K562 (cell line): ENCODE data around the gene PGGHG. TPM values are rescaled to one million over a fixed set of nuclear protein-coding genes. Genes with fewer than 3 reads are reported as not detected.
A peak's percentile ranks its signal among the peaks of the same experiment; 100 is the strongest.

Experiments
- ATAC-seq: fragments of 200-7000 bp; cut with Tn5 transposase; 3 replicates; pipeline ENCODE4 v1.9.1; 2020; ENCODE audit warnings: moderate library complexity
- BruUV-seq: library from RNA; stranded (reverse); fragments of 400-500 nt; replicated peaks from 2 replicates; lab custom pipeline; 2021; lab: Mats Ljungman, UMichigan
- CTCF ChIA-PET: fragments of 300-600 bp; formaldehyde crosslinking; extraction: SDS; loops from one replicate; lab custom pipeline; 2021; ENCODE audit warnings: low intra/inter-chr PET ratio; lab: Yijun Ruan, JAX
- POLR2A ChIA-PET: fragments of 300-600, 350-650 bp; sonication (Branson Sonifier 250); formaldehyde crosslinking; extraction: SDS; loops from one replicate; lab custom pipeline; 2021; ENCODE audit warnings: antibody characterized with exemption, inconsistent platforms; lab: Yijun Ruan, JAX
- DNase-seq, 4 experiments: peaks; one replicate each; pipeline versions ENCODE4 v3.0.0 to v3.0.0-alpha.2; 2011 to 2018; ENCODE audit warnings: low spot score in 3 of 4, mixed read lengths in 3 of 4; ENCODE audit errors: extremely low read depth in 1 of 4
- FAIRE-seq: peaks from 2 replicates; lab custom pipeline; 2011; peaks lifted over from hg19 to GRCh38; lab: Jason Lieb, UNC
- H2AFZ ChIP-seq: 2 replicates; pipeline ENCODE4 v1.6.0; 2011; ENCODE audit warnings: low read depth, low read length, control low read depth, inconsistent platforms
- H3K27ac ChIP-seq: fragments of 200-600 bp; 3 replicates; pipeline ENCODE4 v1.8.0; 2011; ENCODE audit warnings: low read depth, mild to moderate bottlenecking, control low read depth, inconsistent platforms, low read length, moderate library complexity, mixed read lengths; ENCODE audit errors: extremely low read depth
- H3K27me3 ChIP-seq, 2 experiments: fragments of 300-600 bp in 1 of 2; 2 replicates in 1 of 2; 3 replicates in 1 of 2; pipeline versions ENCODE4 v1.6.0 to v1.8.0; 2011; ENCODE audit warnings: inconsistent platforms in 2 of 2, low read length in 2 of 2, mild to moderate bottlenecking in 1 of 2, mixed read lengths in 1 of 2, moderate library complexity in 1 of 2; ENCODE audit not compliant: control insufficient read depth in 2 of 2, insufficient read depth in 2 of 2
- H3K36me3 ChIP-seq: fragments of 300-600 bp; 3 replicates; pipeline ENCODE4 v1.8.0; 2011; ENCODE audit warnings: mild to moderate bottlenecking, low read length, inconsistent platforms; ENCODE audit not compliant: control insufficient read depth, insufficient read depth
- H3K4me1 ChIP-seq, 2 experiments: fragments of 200-600 bp in 1 of 2; replicated peaks in 1 of 2; 2 replicates in 1 of 2; 3 replicates in 1 of 2; pipeline versions ENCODE4 v1.5.1 to v1.8.0; 2011; ENCODE audit warnings: inconsistent platforms in 2 of 2, low read length in 2 of 2, mild to moderate bottlenecking in 1 of 2, mixed read lengths in 1 of 2, moderate library complexity in 1 of 2; ENCODE audit not compliant: control insufficient read depth in 2 of 2, insufficient read depth in 2 of 2
- H3K4me2 ChIP-seq: 2 replicates; pipeline ENCODE4 v1.6.1; 2011; ENCODE audit warnings: low read length, control low read depth, inconsistent platforms, mixed read lengths; ENCODE audit not compliant: insufficient read depth
- H3K4me3 ChIP-seq: fragments of 200-600 bp; sonication (generic), shearing (Covaris generic); 2 replicates; pipeline ENCODE4 v1.5.1; 2016; ENCODE audit warnings: control low read depth, inconsistent platforms
- H3K79me2 ChIP-seq: fragments of 200-600 bp; 3 replicates; pipeline ENCODE4 v1.8.0; 2011; ENCODE audit warnings: low read length, inconsistent platforms; ENCODE audit not compliant: control insufficient read depth, insufficient read depth
- H3K9ac ChIP-seq, 2 experiments: 2 replicates each; pipeline versions ENCODE4 v1.6.0 to v1.6.1; 2011; ENCODE audit warnings: low read depth in 2 of 2, low read length in 2 of 2, control low read depth in 1 of 2, inconsistent platforms in 1 of 2, mild to moderate bottlenecking in 1 of 2, mixed read lengths in 1 of 2; ENCODE audit not compliant: insufficient read depth in 1 of 2
- H3K9me1 ChIP-seq: one replicate; pipeline ENCODE4 v1.6.0; 2011; ENCODE audit warnings: inconsistent platforms, mild to moderate bottlenecking, low read length, moderate library complexity; ENCODE audit not compliant: control insufficient read depth, insufficient read depth
- H3K9me3 ChIP-seq: replicated peaks from 2 replicates; pipeline ENCODE4 v1.5.1; 2011; ENCODE audit warnings: low read depth, low read length, inconsistent platforms; ENCODE audit not compliant: control insufficient read depth, insufficient read depth
- H4K20me1 ChIP-seq: replicated peaks from 2 replicates; pipeline ENCODE4 v1.6.1; 2011; ENCODE audit warnings: low read length, inconsistent platforms, mixed read lengths; ENCODE audit not compliant: control insufficient read depth, insufficient read depth
- FOXA3 ChIP-seq, 2 experiments: fragments of 450-650 bp in 1 of 2; sonication (generic) in 1 of 2; formaldehyde crosslinking; IDR thresholded peaks in 1 of 2; conservative IDR thresholded peaks in 1 of 2; 2 replicates each; pipeline versions ENCODE4 v1.4.0 to v1.8.0; 2020 to 2022; ENCODE audit warnings: mild to moderate bottlenecking in 2 of 2, missing genetic modification reagents in 1 of 2
- KLF10 ChIP-seq: fragments of 250-450 bp; sonication (Bioruptor Pico); IDR thresholded peaks from 2 replicates; pipeline ENCODE4 v1.6.1; 2021; ENCODE audit warnings: matching md5 sums
- WGBS: fragments of 100-300 bp; shearing (Covaris generic); methylation state at CpG from one replicate; pipeline ENCODE4 v1.1.6; 2016; ENCODE audit warnings: low coverage, mixed read lengths; ENCODE audit not compliant: insufficient coverage; ENCODE audit errors: missing lambda C conversion rate; 5-methylcytosine and 5-hydroxymethylcytosine counted together
- in situ Hi-C: fragments of 300-500 bp; cut with MboI; formaldehyde crosslinking; loops from 4 replicates; pipeline ENCODE4 v1.15.0; 2018; ENCODE audit warnings: inconsistent platforms, mixed read lengths
- intact Hi-C: fragments of 100-400 bp; cut with micrococcal nuclease; formaldehyde crosslinking; loops from 2 replicates; pipeline ENCODE4 v1.14.2; 2022
- polyA plus RNA-seq, 8 experiments: library from polyadenylated mRNA; depleted of rRNA in 4 of 8; stranded (reverse) in 5 of 8; unstranded in 3 of 8; fragments of >200 nt; fragmentation: Nextera tagmentation in 2 of 8; fragmentation: Illumina TruSeq in 1 of 8; extraction: Ambion mirVana in 2 of 8; extraction: Trizol in 1 of 8; gene quantifications; 2 replicates each; pipeline versions ENCODE4 v1.2.1 to v1.2.3, GENCODE V29; 2011 to 2014; ENCODE audit warnings: inconsistent platforms in 1 of 8, missing spikeins in 1 of 8
- total RNA-seq, 7 experiments: library from RNA; depleted of rRNA in 6 of 7; stranded (reverse); fragments of >200 nt in 6 of 7; fragmentation: Illumina TruSeq in 2 of 7; extraction: Trizol in 2 of 7; gene quantifications; 2 replicates each; pipeline versions ENCODE4 v1.2.1 to v1.2.3, GENCODE V29; 2011 to 2021; ENCODE audit warnings: low replicate concordance in 1 of 7

PGGHG gene
- total and polyA plus RNA-seq, 9 of the 15 experiments (the other 6 are each of a cell fraction or from before 2014, with no cell fraction given): 0.38 to 85.1 (median 18.1) TPM

- FAIRE-seq (no peak), DNase-seq (no peak), ATAC-seq (no peak)
- H3K4me3 ChIP-seq: no peak overlapping the region
- H3K4me1 ChIP-seq: peaks cover 20 to 40% of the 10 kb centered on the region in 2 experiments
- H3K36me3 ChIP-seq: 0 out of 3 replicates have a peak, but pooled peaks cover 3% of the 10 kb centered on the region
- H2AFZ ChIP-seq: 0 out of 2 replicates have a peak overlapping the region, but pooled peaks have one; percentile 12
- in situ Hi-C loops (no loop called here), intact Hi-C loops (no loop called here)
- H3K9me1 ChIP-seq: no peaks in the 10 kb centered on the region
- H3K9me3 ChIP-seq: no peaks in the 10 kb centered on the region; the same call in 1 of the 2 replicates
- ChIA-PET CTCF (no interaction called here), POLR2A (interaction anchor here (0.6 to 2.1 kb wide), 5 partner anchors 10 to 199 kb away, joined by 3 to 10 read pairs (median 4); partner anchors contain the start of genes BET1L and RIC8A)
- 91% methylated on average over 17 of the region's 17 CpGs for WGBS
- no TSS peak for BruUV-seq
- no peak overlapping the region for H3K4me2 ChIP-seq
- H3K9ac ChIP-seq: peak overlapping the region in 1 of 2 experiments; percentile 78; a peak in 2 of 4 replicates
- TF ChIP-seq FOXA3 (CRISPR knock-in tag; conservative IDR thresholded peaks at IDR 0.05 in 1 of 2, IDR thresholded peaks at IDR 0.05 in 1 of 2) (0 out of 4 replicates have a peak, but pooled peaks of 1 of the 2 experiments have one; percentile 48), KLF10 (CRISPR knock-in tag) (no peak)
- no peaks in the 10 kb centered on the region for H3K27me3 ChIP-seq
- no peaks in the 10 kb centered on the region for H4K20me1 ChIP-seq
- H3K79me2 ChIP-seq: peaks cover 23% of the 10 kb centered on the region
- no peak overlapping the region for H3K27ac ChIP-seq
Measured at GRCh38 chr11:306645-307371, 17.9 kb downstream of the PGGHG start.
